ENCODE data around the gene TMEM156.

TMEM156 gene

DNA sequence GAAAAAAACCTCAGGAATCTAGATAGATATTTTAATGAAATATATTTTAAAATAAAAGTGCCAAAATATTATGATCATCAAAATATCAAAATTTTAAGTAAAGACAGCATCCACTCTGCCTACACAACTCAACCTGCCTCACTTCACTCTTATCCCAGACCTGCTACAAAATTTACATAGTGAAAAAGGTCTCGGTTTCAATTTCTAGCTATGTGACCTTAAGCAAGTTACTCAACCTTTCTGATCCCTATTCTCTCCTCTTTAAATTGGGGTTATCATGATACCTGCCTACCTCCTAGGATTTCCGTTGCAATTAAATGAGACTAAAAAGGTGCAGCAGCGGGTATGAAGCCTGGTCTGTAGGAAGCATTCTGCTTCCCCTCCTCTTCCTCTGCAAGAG, 91.7 kb downstream of the TMEM156 start:
- H3K9me3 ChIP-seq, result no peaks in the 10 kb centered on the region
- H3K4me1 ChIP-seq (ENCODE audit: control insufficient read depth in 1 of 2, insufficient read depth in 1 of 2, low read depth in 1 of 2, low read length in 1 of 2), result no peaks in the 10 kb centered on the region
- H3K27ac ChIP-seq, result no peak overlapping the region
- H3K4me3 ChIP-seq (ENCODE audit: low read depth in 1 of 2, low read length in 1 of 2), result no peak overlapping the region
- no peaks in the 10 kb centered on the region for H3K27me3 ChIP-seq
- no peaks in the 10 kb centered on the region for H3K36me3 ChIP-seq
- no peak for TF ChIP-seq CTCF (IDR thresholded peaks at IDR 0.05)

GRCh38 chr4:38939165-38939564, 93.0 kb downstream of the TMEM156 start:
- Histone ChIP-seq H3K4me1 (ENCODE audit: control insufficient read depth in 1 of 2, insufficient read depth in 1 of 2, low read depth in 1 of 2, low read length in 1 of 2) (no peaks in the 10 kb centered on the region), H3K27ac (no peak overlapping the region), H3K9me3 (no peaks in the 10 kb centered on the region), H3K36me3 (no peaks in the 10 kb centered on the region), H3K27me3 (no peaks in the 10 kb centered on the region), H3K4me3 (ENCODE audit: low read depth in 1 of 2, low read length in 1 of 2) (no peak overlapping the region)
- no peak for TF ChIP-seq CTCF (IDR thresholded peaks at IDR 0.05)

DNA sequence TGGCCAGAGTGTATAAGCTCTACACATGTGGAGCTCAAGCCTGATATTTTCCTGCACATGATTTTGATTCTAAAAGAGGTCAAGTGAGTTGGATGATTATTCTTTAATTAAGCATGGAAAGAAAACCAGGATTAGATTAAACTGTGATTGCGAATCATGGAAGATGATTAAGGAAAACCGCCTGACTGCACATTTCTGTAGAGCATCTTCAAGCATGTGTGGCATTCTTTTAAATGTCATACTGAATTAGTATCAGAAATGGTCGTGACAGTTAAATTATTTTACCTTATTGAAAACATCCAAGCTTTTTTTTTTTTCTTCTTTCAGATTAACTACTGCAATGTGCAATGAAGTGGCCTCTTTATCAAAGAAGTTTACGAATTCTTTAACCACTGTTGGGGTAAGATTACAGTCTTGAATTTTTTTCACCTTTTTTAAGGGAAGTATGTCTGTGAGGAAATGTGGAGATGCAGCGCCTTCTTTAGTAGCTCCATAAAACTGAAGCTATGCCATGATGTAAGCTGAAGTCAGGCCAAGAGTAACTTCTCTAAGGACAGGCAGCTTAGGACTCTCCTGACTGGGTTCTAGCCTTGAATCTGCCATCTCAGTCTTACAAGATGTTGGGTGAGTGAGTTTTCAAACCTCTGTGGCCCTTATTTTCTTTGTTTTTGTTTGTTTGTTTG, 96.7 kb downstream of the TMEM156 start:
- no peak overlapping the region for H3K4me3 ChIP-seq (ENCODE audit: low read depth in 1 of 2, low read length in 1 of 2)
- no peaks in the 10 kb centered on the region for H3K27me3 ChIP-seq
- H3K9me3 ChIP-seq, result no peaks in the 10 kb centered on the region
- no peak for TF ChIP-seq CTCF (IDR thresholded peaks at IDR 0.05)
- no peak overlapping the region for H3K27ac ChIP-seq
- H3K4me1 ChIP-seq (ENCODE audit: control insufficient read depth in 1 of 2, insufficient read depth in 1 of 2, low read depth in 1 of 2, low read length in 1 of 2), result no peaks in the 10 kb centered on the region
- peaks cover 6% of the 10 kb centered on the region for H3K36me3 ChIP-seq

DNA sequence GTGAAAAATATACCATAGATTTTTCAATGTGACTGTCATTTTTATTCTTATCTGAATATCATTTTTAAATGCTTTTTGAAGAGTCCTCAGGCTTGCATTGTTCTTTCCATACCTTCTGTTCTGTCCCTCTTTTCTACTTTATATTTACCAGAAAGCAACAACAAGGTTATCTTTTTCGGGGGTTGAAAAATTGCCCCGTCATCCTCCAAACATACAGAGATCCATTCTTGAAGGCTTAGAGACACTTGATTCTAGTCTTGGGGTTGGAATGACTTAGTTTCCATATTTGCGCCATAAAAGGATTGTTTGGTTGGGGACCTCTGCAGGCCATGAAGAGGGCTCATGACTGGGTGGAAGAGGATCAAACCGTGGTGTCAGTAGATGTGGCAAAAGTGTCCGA, 101.1 kb downstream of the TMEM156 start:
- H3K27me3 ChIP-seq, result no peaks in the 10 kb centered on the region
- no peaks in the 10 kb centered on the region for H3K4me1 ChIP-seq (ENCODE audit: control insufficient read depth in 1 of 2, insufficient read depth in 1 of 2, low read depth in 1 of 2, low read length in 1 of 2)
- TF ChIP-seq CTCF (IDR thresholded peaks at IDR 0.05), result no peak
- H3K9me3 ChIP-seq, result no peaks in the 10 kb centered on the region
- peaks cover 6% of the 10 kb centered on the region for H3K36me3 ChIP-seq
- H3K27ac ChIP-seq, result no peak overlapping the region
- H3K4me3 ChIP-seq (ENCODE audit: low read depth in 1 of 2, low read length in 1 of 2), result no peak overlapping the region

GRCh38 chr4:38930707-38931106, 101.5 kb downstream of the TMEM156 start:
- no peak overlapping the region for H3K4me3 ChIP-seq (ENCODE audit: low read depth in 1 of 2, low read length in 1 of 2)
- H3K36me3 ChIP-seq, result peaks cover 6% of the 10 kb centered on the region
- H3K27ac ChIP-seq, result no peak overlapping the region
- H3K4me1 ChIP-seq (ENCODE audit: control insufficient read depth in 1 of 2, insufficient read depth in 1 of 2, low read depth in 1 of 2, low read length in 1 of 2), result no peaks in the 10 kb centered on the region
- TF ChIP-seq CTCF (IDR thresholded peaks at IDR 0.05), result no peak
- H3K27me3 ChIP-seq, result no peaks in the 10 kb centered on the region
- no peaks in the 10 kb centered on the region for H3K9me3 ChIP-seq
